NCI-H1930 (cell line): Measurements from ENCODE around the gene GOLM1.
"Not testable (repeated sequence)": the region's sequence is repeated elsewhere in the genome, so short reads cannot be mapped to it uniquely, and the experiment has no call there.

ENCODE experiments used
- DNase-seq, 2 experiments: peaks; one replicate each; lab custom pipeline; 2025; lab: John Stamatoyannopoulos, UW

The GOLM1 gene, protein sequence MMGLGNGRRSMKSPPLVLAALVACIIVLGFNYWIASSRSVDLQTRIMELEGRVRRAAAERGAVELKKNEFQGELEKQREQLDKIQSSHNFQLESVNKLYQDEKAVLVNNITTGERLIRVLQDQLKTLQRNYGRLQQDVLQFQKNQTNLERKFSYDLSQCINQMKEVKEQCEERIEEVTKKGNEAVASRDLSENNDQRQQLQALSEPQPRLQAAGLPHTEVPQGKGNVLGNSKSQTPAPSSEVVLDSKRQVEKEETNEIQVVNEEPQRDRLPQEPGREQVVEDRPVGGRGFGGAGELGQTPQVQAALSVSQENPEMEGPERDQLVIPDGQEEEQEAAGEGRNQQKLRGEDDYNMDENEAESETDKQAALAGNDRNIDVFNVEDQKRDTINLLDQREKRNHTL

DNA sequence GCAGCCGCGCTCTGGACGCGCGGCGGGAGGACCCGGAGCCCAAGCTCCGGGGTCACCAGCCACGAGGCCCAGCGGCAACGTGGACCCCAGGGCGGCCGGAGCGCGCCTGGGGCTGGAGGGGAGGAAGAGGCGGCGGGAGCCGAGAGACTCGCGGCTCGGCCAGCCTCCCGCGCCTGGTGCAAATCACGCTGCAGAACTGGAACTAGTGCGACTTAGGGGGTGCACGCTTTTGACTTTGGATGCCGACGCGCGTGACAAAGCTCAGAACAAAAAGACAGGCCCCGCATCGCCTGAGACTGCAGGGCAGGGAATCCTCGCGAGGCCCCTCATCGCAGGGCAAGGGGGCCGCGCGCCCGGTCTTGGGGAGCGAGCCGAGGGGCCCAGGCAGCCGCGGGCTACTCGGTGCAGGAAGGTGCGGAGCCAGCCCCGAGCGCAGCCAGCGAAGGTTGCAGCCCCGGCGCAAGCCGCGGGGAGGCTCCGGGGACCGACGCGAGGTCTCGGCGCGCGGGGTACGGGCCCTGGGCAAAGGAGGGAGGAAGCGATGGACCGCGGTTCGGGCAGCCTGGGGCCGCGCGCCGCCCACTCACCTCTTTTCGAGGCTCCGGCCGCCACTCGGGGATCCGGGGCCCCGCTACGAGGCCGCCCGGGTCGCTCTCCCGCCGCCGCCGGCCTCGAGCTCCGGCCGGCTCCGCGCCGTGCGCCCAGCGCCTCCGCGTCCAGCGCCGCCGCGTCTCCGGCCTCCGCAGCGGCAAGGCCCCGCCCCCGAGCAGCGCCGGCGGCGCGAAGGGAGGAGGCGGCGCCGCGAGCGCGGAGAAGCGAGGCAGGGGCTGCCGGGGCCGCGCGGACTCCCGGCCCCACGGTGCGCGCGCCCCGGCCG, at the start of gene GOLM1:
Gene GOLM1, minus strand, starts transcription at position 735 of the 877 bp plus-strand sequence. CDS start 20,238 bp downstream, outside the sequence.
- DNase-seq: peak; percentile 46 to 61

DNA sequence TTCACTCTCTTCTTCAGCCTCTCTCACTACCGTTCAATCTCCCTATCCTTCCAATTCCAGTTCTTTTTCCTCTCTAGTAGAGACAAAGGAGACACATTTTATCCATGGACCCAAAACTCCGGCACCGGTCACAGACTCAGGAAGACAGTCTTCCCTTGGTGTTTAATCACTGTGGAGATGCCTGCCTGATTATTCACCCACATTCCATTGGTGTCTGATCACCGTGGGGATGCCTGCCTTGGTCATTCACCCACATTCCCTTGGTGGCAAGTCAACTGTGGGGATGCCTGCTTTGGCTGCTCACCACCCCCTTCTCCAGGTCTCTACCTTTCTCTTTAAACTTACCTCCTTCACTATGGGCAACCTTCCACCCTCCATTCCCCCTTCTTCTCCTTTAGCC, 47.3 kb upstream of the GOLM1 start:
- not testable (repeated sequence) for DNase-seq

DNA sequence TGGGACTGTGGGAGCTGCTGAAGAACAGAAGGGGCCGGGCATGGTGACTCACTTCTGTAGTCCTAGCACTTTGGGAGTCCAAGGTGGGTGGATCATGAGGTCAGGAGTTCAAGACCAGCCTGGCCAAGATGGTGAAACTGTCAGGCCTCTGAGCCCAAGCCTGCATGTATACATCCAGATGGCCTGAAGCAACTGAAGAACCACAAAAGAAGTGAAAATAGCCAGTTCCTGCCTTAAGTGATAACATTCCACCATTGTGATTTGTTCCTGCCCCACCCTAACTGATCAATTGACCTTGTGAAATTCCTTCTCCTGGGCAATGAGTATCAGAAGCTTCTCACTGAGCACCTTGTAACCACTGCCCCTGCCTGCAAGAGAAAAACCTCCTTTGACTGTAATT, 46.6 kb upstream of the GOLM1 start:
- not testable (repeated sequence) for DNase-seq

DNA sequence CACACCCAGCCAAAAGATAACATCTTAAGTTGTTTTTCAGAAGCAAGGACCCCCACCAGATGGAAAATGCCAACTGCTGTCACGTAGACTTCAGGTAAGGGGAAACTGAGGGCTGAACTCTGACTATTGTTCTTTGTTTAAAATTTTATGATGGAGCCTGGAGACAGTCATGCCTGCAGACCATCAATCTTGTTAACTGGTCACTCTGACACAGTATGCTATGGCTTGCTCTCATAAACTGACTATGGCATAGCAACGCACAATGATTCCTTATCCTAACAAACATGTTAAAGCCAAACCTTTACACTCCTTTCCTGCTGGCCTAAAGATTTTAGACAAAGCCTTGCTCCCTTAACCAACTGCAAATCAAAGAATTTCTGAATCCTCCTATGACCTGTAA, 43.6 kb upstream of the GOLM1 start:
- DNase-seq: no peak

DNA sequence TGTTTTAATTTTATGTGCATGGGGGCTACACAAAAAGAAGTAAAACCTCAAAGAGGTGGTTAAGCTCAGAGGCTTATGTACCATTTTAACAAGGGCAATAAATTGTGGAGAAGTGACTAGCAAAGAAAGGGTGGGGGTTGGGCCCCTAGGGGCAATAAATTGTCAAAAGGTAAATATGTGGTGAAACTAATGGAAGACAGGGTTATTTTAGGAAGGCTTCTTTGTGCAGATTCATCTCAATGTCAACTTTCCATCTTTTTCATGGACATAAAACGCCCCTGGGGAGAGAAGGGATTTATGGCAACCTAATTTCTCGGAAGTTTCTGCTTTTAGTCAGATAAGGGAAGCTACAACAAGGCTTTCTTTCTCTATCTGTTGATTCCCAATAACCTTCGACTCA, 42.5 kb upstream of the GOLM1 start:
- DNase-seq: no peak

DNA sequence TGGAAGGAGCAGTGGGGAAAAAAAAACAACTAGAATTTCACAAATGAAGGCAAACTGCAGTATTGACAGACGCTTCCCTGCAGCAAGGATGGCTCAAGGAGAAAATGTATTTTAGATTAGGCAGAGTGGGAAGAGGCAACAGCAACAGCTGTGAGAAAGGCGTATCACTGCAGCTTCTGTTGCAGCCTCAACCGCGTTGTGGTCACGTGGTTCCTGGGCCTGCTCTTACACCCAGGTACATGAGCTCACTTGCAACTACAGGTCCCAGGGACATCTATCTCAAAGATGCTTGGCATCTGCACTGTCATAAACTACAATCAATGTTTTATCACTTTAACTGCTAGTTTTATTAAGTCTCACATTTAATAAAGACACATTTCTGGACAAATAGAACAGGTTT, 36.0 kb upstream of the GOLM1 start:
- DNase-seq: no peak

DNA sequence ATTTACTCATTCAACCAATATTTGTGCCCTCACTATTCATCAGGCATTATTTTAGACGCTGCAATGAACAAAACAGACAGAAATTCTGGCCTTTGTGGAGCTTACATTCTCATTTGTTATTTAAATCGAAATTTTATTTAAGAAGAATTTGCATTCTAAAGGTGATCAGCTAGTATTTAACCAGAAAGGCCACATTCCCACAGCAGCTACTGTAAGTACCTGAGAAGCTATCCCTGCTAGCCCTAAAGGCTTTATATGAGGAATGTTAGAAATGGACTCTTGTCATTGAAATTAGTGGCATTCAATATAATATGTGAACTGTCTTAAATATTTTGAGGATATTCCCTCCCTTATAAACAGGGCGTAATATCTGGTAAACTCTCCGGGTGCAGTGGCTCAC, 35.0 kb upstream of the GOLM1 start:
- DNase-seq: no peak

DNA sequence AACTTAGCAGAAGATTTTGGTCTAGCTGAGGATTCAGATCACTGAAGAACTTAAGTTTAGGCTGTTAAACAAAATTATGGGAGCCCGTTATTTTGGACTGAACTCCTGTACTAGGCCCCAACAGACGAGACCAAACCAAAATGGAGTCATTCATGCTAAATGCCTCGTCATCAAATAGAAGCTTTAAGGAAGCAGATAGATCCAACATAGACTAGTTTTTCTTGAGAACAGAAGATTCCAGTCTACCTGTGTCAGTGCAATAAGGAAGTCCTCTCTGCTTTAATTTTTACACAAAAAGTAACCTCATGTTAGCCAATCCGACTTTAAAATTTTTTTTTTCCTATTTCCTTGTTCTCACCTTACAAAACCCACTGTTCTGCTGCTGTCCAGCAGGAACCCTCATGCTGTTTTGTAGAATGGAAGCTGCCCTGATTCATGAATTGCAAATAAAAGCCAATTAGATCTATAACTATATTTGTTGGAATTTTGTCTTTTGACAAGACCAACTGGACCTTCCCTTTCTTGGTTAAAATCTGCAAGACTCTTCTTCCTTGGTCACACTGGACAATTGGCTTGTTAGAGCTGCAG, 29.0 kb upstream of the GOLM1 start:
- no peak for DNase-seq

DNA sequence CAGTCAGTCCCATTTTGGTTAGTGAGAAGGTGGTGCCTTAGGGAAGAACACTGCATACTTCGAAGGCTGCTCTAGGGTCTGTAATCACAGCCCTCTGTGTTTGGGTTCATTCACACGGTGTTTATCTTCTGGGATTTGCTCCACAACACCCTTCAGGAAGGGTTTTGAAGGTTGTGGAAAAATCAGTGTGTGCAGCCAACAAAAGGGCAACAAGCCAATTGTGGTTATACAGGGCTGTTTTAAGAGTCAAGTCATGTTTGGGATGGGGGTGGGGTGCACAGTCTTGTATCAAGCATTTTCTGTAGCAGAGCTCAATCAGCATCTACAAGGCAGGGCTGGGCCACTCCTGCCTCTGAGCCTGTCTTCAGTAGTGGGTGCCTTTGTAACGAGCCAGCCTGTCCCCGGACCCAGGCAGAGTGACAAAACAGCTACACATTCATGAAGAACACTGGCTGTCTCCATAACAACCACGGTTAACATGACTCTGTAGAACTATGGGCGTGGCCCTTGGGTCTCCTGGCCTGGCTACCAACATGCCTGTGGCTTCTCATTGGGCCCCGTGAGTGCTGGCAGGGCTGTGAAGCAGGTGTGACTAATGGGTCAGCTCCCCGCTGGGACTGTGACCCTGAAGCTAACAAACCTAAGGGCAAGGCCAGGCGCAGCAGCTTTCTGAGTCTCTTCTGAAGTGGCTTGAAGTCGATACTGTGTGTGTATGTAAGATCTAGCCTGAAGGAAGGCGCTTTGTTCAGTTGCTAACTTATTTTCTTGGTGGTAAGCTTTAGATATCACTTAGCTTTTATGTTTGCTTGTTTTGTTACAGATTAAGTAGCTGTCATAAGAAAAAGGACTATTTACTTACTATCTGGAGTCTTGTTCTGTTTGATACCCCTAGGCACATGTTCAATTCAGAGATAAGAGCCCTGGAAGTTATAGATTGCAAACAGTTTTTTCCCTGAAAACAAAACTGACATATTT, 27.9 kb upstream of the GOLM1 start:
- peak; percentile 49 to 57 for DNase-seq

DNA sequence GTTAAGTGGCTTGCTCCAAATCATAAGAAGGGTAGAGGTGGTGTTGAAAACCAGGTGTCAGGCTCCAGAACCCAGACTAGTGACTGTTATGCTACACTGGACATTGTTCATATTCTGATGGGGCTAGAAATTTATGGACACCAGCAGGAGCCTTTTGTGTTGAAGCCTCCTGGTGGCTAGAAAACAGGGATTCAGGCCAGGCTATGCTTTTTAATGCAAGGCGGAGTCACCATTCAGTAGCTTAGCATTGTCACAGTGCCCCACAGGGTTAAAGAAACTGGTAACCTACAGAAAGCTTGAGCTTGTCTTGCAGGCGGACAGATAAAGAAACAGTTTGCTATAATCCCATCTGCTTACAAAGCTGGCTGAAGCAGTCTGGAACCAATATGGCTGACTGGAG, 23.0 kb upstream of the GOLM1 start:
- DNase-seq: no peak

DNA sequence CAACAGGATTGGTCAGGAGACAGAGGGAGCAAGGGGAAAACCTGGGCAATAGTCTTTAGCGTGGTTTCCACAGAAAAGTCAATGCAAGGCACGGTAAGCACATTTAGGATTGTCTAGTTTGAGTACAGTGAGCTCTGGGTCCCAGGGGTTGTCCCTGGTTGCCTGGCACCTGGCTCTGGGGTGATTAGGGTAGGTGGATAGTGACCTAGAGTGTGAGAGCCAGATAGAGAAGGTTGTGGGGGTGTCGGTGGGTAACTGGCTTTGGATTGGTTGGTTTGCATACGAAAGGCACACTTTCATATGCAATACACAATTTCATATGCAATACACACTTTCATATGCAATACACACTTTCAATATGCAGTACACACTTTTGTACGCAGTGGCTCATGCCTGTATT, 20.1 kb upstream of the GOLM1 start:
- no peak for DNase-seq

DNA sequence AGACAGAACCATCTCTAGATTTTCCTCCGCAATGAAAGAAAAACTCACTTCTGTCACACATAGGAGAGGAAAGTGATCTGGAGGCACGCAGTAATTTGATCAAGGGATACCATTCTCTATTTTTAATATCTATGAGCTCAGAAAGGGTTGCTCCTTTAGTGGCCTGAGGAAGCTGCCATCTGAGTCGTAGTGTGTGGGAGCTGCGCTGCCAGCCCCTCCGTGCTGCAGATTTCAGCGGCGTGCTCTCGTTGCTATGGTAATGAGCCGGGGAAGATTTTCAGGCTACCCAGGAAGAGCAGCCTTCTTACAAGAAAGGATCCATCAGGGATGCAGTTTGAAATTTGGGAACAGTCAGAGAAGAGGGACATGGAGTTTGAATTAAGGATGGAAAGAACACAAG, 17.1 kb upstream of the GOLM1 start:
- DNase-seq: no peak

DNA sequence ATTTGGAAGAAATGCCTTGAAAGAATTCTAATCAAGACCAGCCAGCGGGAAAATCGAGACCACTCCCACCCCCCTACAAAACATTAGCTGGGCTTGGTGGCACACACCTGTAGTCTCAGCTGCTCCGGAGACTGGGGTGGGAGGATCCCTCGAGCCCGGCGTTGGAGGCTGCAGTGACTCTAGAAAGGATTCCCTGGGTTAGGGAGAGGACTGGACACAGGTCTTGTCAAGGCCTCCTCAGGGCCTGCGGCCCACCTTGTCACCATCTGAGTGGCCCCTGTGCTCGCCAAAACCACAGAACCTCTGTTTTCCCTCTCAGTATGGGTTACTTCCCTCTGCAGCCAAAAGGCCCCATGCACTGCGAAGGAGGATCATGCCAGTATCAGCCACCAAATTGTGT, 16.5 kb upstream of the GOLM1 start:
- DNase-seq: no peak

DNA sequence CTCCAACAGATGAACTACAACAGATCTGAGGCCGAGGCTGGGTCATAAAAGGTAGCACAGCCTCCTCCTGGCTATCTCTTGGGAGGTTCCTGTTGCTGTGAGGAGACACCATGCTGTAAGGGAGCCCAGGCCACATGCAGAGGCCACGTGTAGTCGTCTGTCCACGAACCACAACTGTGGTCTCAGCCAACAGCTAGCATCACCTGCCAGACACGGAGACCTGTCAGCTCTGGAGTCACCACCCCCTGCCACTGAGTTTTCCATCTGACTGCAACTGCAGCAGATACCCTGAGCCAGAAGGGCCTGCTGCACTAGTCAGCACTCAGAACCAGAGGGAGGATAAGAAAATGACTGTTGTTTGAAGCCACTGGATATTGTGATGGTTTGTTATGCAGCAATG, 12.7 kb upstream of the GOLM1 start:
- no peak for DNase-seq

DNA sequence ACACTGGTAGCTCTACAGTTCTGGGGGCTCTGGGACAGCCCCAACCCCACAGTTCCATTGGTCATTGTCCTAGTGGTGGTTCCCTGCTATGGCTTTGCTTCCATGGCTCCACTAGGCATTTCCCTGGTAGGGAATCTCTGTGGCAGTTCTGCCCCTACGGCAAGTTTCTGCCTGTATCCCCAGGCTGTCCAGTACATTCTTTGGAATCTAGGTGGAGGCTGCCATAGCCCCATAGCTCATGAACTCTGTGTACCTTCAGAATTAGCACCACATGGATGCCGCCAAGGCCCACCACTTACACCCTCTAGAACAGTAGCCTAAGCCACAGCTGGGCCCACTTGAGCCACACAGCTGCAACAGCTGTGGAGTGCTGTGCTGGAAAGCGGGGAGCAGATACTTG, 3.3 kb upstream of the GOLM1 start:
- DNase-seq: no peak

DNA sequence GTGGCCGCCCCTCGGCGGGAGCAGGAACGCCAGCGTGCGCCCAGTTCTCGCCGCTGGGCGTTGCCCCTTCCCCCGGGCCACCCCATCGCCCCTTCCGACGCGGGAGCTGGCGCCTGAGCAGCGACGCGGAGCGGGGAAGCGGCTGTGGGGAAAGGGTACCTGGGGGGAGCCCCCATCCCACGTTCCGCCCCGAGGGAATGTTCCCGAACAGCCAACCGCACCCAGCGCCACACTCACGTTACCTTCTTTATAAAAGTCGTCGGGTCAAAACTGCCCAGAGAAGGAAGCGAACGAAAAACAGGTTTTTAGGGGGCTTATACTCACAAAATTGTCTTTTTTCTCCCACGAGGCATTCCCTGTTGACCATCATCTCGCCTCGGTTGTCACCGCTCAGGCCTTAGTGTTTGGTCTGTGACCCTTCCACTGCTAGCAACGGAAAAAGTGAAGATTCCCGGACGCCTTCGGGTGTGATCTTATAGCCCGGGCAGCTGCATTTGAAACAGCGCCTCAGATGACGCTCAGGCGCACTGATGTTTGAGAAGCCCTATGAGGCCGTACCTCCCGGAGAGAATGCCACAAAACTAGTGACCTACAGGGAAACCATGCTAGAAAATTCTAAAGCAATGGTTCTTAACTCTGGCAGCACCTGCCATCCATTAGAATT, 475 bp upstream of the GOLM1 start:
- peak; percentile 24 to 33 for DNase-seq

DNA sequence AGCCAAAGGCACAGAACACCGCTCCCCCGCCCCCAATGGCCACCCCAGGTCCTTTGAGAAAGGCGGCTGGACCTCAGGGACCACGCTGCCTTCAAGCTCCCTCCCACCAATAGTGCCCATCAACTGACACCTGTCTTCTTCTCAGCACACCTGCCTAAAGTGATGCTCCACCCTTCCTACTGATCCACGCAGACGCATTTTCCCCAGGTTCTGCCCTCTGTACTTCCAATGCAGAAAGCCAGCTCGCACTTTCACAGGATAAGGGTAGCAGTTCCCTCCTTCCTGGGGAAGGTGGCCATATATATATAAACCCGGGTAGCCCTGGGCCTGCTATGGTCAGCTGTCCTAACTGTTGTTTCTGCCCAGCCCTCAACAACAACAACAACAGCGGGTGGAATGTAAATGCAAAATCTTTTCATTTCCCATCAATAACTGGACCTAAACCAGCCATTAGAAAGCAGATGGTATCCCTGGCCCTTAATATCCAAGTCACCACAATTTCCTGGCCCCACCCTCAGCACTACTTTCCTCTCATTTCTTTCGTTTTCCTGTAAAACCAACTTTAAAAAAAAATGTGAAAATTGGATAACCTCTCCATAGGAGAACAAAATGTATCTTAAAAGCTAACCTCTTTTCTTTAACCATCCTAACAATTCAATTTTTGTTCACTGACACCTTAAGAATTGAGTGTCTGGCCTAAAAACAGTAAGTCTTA, 1.7 kb downstream of the GOLM1 start:
- no peak for DNase-seq

DNA sequence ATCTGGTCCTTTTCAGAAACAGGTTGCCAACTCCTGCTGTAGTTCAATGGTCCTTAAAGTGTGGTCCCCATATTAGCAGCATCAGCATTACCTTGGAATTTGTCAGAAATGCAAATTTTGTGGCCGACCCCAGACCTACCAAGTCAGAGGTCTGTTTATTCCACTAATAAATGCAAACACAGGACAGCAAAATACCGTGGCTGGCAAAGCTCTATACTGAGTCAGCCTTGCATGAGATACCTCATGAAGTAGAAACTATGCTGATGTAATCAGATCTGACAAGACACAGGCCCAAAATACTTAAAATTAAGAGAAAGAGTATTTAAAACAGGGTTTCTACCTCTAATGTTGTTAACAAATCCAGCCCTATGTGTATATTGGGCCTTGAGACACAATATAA, 3.0 kb downstream of the GOLM1 start:
- no peak for DNase-seq

DNA sequence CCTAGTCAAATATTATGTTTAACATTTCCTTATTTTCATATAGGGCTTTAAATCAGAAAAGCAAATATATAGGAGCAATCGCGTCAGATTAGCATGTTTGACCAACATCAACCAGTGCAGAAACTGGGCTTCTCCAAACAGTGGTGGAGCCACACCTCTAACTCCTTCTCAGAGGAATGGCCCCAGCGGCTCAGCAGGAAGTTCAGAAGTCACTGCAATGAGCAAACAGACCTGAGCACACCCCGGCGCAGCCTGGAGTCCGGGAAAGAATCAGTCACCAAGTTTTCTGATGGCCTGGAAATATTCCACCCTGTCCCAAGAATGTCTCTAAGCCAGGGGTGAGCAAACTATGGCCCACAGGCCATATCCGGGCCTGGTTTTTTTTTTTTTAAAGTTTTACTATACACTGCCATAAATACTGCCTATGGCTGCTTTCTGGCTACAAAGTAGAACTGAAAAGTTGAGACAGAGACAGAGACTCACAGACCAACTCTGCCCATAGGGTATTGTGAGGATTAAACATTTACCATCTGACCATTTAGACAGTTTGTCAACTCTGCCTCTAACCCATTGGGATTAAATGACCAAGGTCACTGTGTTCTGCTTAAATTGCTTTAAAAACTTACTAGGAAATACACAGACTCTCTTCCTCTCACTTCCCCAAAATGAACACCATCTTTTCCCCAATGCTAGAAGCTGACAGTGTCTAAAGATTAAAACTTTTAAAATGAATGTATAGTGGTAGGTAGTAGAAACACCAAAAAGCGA, 5.4 kb downstream of the GOLM1 start:
- DNase-seq: no peak

DNA sequence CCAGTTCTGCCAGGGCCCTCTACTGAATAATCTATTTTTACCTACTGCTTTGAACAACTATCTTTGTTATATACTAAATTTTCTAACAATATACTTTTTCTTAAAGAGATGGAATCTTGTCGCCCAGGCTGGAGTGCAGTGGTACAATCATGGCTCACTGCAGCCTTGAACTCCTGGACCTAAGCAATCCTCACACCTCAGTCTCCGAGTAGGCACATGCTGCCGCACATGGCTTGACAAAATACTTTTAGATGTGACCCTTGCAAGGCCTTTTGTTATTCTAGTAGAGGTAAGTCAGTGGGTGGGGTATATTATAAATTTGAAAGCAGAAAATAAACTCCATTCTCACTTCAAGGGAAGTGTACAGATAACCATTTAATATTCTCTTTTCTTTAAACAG, 7.9 kb downstream of the GOLM1 start:
- no peak for DNase-seq
